NCI-H187 treated with DMSO at 0.1 percent for 48 hours (cell line): ENCODE measurements around the gene CDC123.
"Not testable (repeated sequence)": the region's sequence is repeated elsewhere in the genome, so short reads cannot be mapped to it uniquely, and the experiment has no call there.

Experiments used
- DNase-seq: peaks from one replicate; lab custom pipeline; 2025; lab: John Stamatoyannopoulos, UW

Gene CDC123

GRCh38 chr10:12195603-12196506 is at the start of gene CDC123, which contains the start of gene NUDT5:
TSS of gene CDC123 (plus strand) at chr10:12196188. CDS start at chr10:12196246, 58 bp downstream.
TSS of gene NUDT5 (minus strand) at chr10:12195891. CDS start at chr10:12186291, 9,600 bp downstream.
- peak; percentile 61 for DNase-seq

DNA sequence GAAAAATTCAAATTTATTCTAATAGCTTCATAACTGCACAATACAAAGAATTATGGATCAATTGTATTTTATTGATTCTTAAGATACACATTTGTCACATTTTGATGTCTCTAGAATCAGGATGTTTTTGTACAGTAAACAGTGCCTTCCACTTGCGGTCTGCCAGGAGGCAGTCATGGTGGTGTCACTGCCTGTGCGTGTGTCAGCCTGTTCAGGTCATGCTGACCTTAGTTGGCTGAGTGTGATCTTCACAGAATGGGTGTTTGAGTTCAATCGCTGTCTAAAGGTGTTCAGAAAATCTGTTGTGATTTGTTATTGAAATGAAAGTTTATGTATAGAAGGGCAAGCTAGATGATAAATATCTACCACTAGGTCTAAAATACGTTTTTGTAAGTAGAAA is 45.8 kb upstream of the CDC123 start:
- no peak for DNase-seq

- no peak for DNase-seq
Measured at GRCh38 chr10:12154516-12154915, 41.5 kb upstream of the CDC123 start.

DNA sequence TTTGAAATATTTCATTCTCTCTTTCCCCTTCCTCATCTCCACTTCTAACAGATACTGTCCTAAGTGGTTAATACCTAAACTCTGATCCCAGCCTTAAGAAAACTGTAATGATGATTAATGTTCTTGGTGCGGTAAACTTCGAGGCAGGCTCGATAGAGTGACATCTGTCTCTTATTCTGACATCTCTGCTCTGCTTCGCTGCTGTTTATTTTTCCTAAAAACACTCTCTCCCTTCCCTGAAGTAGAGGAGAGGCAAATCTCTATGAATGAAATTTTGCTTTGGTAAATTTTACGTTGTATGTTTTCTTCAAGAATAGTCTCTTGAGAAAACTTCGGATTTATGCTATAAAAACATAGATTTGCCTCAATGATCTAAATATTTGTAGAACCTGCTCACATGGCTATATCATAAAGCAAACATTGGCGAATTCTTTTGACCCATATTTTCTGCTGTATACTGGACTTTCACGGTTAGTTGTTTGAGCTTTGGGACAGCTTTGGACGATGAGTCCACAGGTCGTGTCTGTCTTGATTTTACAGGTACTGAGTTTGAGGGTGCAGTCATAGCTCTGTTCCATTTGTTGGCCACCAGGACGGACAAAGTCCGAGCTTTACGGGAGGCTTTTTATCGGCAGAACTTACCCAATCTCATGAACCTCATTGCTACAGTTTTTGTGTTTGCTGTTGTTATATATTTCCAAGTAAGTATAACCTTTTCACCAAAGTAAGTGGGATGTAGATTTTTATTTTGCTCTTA is 39.4 kb upstream of the CDC123 start:
- DNase-seq, result no peak

DNA sequence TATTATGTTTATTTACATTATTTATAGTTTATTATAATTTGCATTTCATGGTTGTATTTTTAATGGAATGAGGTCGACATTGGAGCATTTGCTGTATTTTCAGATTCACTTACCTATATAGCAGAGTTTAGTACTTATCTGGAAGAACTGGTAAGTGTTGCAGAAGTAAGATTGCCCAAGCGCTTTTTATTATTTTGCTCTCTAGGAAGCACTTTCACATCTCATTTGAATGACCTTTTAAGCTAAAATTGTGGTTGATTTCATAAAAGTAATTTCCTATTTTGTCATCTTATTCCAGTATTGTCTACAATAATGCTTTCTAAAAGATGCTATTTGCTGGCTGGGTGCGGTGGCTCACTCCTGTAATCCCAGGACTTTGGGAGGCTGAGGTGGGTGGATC is 37.9 kb upstream of the CDC123 start:
- no peak for DNase-seq

GRCh38 chr10:12160664-12161063 is 35.3 kb upstream of the CDC123 start:
- DNase-seq, result no peak

- DNase-seq, result no peak
Measured at GRCh38 chr10:12162927-12163326, 33.1 kb upstream of the CDC123 start.

DNA sequence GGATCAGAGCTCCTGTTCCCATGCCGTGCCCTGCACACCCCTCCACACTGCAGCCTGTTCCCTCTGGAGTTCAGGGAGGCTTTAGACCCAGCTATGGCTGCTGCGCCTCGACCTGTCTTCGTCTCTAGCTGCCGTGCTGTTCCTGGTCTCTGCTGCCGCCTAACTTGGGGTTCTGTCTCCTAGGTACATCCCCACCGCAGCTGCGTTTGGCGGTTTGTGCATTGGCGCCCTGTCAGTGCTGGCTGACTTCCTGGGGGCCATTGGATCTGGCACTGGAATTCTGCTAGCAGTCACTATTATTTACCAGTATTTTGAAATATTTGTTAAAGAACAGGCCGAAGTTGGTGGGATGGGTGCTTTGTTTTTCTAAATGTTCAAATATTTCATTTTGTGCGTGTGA is 31.9 kb upstream of the CDC123 start:
- no peak for DNase-seq

DNA sequence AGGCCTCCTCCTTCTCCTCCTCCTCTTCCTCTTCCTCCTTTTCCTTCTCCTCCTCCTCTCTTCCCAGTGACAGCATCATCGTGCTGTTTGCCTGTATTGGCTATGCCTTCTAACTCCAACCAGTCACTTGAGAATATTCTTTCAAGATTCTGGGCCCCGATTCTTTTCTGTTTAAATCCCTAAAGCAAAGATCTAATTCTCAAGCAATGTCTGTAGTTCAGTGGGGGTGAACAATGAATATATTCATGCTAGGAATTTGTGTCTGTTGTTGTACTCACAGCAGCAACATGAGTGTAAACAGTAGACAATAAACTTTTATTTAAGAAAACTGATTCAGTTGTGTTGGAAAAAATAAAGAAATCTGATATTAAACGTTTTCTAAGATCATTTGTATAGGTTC is 31.0 kb upstream of the CDC123 start:
- DNase-seq, result no peak

DNA sequence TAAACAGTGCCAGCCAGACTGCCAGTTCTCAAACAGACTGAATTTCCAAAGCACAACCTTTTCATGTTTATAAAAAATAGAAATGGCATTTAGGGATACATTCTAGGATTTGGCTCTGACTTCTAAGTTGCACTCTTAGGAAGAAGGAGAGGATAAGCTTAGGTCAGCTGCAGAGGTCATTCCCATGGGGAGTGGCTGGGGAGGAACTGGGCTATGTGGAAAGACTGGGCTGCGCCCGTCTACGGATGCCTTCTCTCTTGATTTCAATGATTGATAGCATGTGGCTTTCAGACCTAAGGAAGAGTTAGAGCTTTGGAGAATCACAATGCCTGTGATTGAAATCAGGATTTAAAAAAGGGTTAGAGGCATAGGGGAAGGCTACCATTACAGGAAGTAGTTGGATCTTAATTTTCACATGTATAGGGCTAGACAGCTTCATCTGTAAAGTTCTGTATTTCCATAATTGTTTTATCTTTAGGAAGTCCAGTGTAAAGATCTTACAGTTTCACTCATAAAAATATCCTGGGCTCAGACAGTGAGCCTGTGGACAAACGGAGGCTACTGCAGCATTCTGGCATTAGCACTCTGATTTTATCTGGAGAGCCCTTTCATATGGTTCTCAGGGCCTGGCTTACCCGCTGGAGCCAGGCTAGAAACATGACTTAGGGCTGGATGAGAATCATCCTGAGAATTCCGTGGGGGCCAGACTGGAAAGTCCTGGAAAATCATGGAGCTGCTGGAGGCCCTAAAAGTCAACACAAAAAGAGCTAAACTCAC is 29.8 kb upstream of the CDC123 start:
- no peak for DNase-seq

- not testable (repeated sequence) for DNase-seq
Measured at GRCh38 chr10:12171512-12171911, 24.5 kb upstream of the CDC123 start.

- DNase-seq, result no peak
Measured at GRCh38 chr10:12177642-12178041, 18.3 kb upstream of the CDC123 start.

DNA sequence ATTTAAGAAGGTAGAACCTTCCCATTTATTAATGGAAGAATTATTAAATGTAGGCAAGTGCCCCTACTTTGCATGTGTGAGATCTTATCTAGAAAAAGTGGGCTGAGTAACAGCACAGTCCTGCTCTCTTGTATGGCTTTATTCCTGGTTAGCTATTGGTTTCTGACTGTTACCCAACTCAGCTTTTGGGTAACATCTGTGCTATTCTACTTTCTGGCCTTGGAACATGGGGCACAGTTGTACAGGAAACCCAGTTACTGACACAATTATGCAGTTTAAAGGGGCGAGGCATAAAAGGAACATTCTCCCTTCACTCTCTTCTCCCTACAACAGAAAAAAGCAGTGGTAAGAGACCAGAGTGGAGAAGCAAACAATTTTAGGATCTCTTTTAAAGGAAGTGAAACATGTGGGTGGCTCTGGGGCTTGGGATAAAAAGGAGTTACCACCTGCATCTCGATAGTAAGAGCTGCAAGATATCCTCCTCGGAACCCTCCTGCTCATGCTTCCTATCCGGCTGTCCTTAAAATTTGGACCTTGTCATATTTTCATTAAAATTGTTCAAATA is 16.3 kb upstream of the CDC123 start:
- DNase-seq, result no peak

DNA sequence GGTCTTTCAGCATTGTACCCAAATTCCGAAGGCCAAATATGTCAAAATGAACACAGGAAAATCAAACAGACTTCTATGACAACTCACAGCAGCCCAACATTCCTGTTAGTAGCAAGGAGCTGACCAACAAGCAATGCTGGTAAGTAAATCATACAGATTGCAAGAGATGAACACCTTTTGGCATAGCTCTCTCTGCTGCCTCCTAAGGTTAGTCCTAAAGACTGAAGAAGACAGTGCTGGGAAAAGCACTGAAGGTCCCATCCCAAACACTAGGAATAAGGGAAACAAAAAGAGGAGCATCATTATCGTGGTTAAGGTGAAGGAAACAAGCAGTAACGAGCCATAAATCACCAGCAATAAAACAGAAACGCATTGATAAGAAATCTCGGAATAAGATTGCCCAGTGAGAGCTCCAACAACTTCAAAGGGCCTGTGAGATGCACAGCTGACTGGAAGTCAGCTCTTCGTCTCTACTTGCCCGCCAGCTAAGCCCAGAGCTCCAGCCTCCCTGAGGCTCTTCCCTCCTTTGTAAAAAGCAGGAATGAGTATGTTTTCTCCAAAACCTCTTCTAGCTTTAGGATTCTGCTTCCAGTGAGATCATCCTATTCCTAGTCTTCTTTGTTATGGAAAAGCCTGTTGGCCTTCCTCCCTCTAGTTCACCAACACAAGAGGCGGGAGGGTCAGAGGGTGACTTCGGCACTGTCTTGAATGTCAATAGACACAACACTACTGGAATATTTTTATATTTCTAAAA is 15.6 kb upstream of the CDC123 start:
- DNase-seq, result no peak

DNA sequence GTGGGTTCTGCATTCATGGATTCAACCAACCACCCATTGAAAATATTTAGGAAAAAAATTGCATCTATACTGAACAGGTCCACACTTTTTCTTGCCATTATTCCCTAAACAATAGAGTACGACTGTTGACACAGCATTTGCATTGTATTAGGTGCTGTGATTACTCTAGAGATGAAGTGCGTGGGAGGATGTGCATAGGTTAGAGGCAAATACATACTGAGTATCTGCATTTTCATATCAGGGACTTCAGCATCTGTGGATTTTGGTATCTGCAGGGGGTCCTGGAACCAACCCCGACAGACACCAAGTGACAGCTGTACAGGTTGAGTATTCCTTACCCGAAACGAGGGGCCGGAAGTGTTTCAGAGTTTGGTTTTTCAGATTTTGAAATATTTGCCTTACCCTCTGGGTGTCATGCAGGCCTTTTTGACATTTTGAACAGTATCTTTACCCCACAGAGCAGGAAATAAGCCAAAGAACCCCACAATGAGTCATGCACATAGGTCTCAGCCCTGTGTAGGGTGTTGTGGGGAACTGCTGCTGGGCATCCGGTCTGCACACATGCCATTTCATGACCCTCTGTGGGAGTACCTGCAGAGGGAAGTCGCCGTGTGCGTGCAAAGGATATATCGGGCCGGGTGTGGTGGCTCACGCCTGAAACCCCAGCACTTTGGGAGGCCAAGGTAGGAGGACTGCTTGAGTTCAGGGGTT is 14.8 kb upstream of the CDC123 start:
- no peak for DNase-seq

- DNase-seq, result no peak
Measured at GRCh38 chr10:12184165-12184564, 11.8 kb upstream of the CDC123 start.

- no peak for DNase-seq
Measured at GRCh38 chr10:12186323-12186722, 9.7 kb upstream of the CDC123 start.

DNA sequence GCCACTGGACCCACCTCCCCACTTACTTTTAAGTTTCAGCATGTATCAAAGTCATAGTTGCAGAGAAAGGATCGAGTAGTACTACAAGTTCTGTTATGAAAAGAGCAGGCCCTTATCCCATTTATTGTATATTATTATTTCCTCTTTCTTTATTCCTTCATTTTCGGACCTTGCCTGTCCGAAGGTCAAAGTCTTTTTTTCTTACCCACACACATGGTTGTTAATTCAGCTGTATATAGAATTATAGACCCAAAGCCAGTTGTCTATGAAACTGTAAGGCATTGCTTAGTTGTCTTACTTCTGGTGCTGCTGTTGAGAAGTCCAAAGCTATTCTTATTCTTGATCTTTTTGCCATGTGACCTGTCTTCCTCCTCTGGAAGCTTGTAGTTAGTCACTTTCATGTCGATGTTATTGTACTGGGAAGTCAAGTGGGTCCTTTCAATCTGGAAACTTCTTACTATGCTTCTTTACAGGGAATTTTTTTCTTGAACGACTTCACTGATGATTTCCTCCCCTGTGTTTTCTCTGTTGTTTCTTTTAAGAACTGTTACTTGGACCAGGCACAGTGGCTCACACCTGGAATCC is 8.6 kb upstream of the CDC123 start:
- DNase-seq, result no peak

GRCh38 chr10:12188656-12189055 is 7.3 kb upstream of the CDC123 start:
- no peak for DNase-seq

DNA sequence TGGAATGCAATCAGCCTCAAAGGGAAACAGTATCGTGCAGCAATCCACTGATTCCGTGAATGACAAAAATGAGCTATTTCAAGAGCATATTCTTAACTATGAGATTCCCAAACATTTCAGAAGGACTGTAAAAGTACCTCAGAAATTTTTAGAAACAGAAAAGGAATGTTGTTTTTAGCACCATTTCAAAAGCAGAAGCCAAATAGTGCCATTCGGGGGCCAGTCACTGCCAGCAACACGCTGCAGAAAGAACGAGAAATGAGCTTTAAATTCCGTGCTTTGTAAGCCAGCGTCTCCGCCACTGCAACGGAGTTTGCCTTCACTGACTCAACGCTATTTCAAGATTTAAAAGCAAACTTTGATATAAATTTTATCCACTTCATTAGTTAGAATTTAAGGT is 6.6 kb upstream of the CDC123 start:
- no peak for DNase-seq
